ENCODE data around the gene ABHD6. TPM values are rescaled to one million over a fixed set of nuclear protein-coding genes. Genes with fewer than 3 reads are reported as not detected.

The ABHD6 gene
- polyA plus RNA-seq, 3 donors, result 7.3 to 11.6 (median 9.0) TPM

DNA sequence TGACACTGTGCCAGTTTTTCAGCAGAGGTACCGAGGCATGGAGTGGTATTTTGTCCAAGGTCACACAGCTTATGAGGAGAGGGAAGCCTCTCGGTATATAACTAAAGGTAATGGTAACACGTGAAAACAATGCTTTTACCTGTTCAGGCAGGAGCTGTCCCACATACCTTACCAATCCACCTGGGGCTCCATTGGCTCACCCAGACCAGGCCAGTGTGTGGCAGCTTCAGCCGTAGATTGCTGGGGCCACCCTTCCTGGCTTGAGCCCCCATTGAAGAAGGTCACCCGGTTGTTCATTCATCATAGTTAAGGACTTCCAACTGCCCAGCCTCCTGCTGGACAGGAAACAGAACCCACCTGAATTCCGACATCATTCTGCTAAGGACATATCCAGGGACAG lies 59.3 kb downstream of the ABHD6 start:
- H3K9ac ChIP-seq (ENCODE audit: insufficient read depth, low read length, poor library complexity, severe bottlenecking), result no peak overlapping the region
- no peak overlapping the region for H3K27ac ChIP-seq (ENCODE audit: low read depth in 1 of 2, low read length in 2 of 2)
- no peak for DNase-seq
- no peaks in the 10 kb centered on the region for H3K36me3 ChIP-seq (replicated peaks in 1 of 2; ENCODE audit: control insufficient read depth in 1 of 2, insufficient read depth in 2 of 2, low read length in 2 of 2)
- TF ChIP-seq, protein P1, sequence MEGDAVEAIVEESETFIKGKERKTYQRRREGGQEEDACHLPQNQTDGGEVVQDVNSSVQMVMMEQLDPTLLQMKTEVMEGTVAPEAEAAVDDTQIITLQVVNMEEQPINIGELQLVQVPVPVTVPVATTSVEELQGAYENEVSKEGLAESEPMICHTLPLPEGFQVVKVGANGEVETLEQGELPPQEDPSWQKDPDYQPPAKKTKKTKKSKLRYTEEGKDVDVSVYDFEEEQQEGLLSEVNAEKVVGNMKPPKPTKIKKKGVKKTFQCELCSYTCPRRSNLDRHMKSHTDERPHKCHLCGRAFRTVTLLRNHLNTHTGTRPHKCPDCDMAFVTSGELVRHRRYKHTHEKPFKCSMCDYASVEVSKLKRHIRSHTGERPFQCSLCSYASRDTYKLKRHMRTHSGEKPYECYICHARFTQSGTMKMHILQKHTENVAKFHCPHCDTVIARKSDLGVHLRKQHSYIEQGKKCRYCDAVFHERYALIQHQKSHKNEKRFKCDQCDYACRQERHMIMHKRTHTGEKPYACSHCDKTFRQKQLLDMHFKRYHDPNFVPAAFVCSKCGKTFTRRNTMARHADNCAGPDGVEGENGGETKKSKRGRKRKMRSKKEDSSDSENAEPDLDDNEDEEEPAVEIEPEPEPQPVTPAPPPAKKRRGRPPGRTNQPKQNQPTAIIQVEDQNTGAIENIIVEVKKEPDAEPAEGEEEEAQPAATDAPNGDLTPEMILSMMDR (IDR thresholded peaks at IDR 0.05), result no peak
- no peaks in the 10 kb centered on the region for H3K79me2 ChIP-seq (ENCODE audit: insufficient read depth, low read length)
- Mint-ChIP-seq H3K9me3 (peaks cover 3 to 18% (median 9%) of the 10 kb centered on the region in 7 donors), H3K4me3 (no peak overlapping the region), H3K4me1 (no peaks in the 10 kb centered on the region), H3K36me3 (peaks cover 3 to 8% of the 10 kb centered on the region in 2 donors), H3K27ac (peak overlapping the region in 1 of 7 donors; percentile 57), H3K27me3 (ENCODE audit: low read depth in 3 of 3) (peaks cover 10 to 16% (median 15%) of the 10 kb centered on the region in 3 donors)
- peaks cover 7 to 10% of the 10 kb centered on the region in 2 donors for H3K9me3 ChIP-seq (replicated peaks in 1 of 2; ENCODE audit: control insufficient read depth in 1 of 2, insufficient read depth in 1 of 2, low read length in 2 of 2)
- no peaks in the 10 kb centered on the region for H3K27me3 ChIP-seq (ENCODE audit: control insufficient read depth in 2 of 2, insufficient read depth in 2 of 2, low read length in 2 of 2)
- H3K4me1 ChIP-seq (ENCODE audit: control insufficient read depth in 1 of 2, insufficient read depth in 2 of 2, low read length in 2 of 2), result no peaks in the 10 kb centered on the region
- no peaks in the 10 kb centered on the region for H4K20me1 ChIP-seq (ENCODE audit: insufficient read depth, low read length)
- H3K4me3 ChIP-seq (replicated peaks in 1 of 3; ENCODE audit: low read depth in 2 of 3, low read length in 3 of 3), result no peak overlapping the region
- intact Hi-C loops (cut with micrococcal nuclease), result loop anchor here in 1 of 2 donors (2.0 kb wide), 1 partner anchor 106 kb away; no protein-coding TSS in a partner anchor
- H3K4me2 ChIP-seq (replicated peaks; ENCODE audit: extremely low read depth, low read length, poor library complexity, severe bottlenecking), result no peak overlapping the region
- WGBS (ENCODE audit: insufficient coverage), result 100% methylated on average over 3 of the region's 6 CpGs
- H2AFZ ChIP-seq (ENCODE audit: insufficient read depth, low read depth, low read length, poor library complexity, severe bottlenecking), result no peak overlapping the region

GRCh38 chr3:58298190-58298589 lies 60.6 kb downstream of the ABHD6 start:
- Histone ChIP-seq H4K20me1 (ENCODE audit: insufficient read depth, low read length) (no peaks in the 10 kb centered on the region), H3K4me1 (ENCODE audit: control insufficient read depth in 1 of 2, insufficient read depth in 2 of 2, low read length in 2 of 2) (no peaks in the 10 kb centered on the region), H3K4me3 (replicated peaks in 1 of 3; ENCODE audit: low read depth in 2 of 3, low read length in 3 of 3) (no peak overlapping the region), H2AFZ (ENCODE audit: insufficient read depth, low read depth, low read length, poor library complexity, severe bottlenecking) (no peak overlapping the region), H3K79me2 (ENCODE audit: insufficient read depth, low read length) (no peaks in the 10 kb centered on the region), H3K27ac (ENCODE audit: low read depth in 1 of 2, low read length in 2 of 2) (no peak overlapping the region), H3K36me3 (replicated peaks in 1 of 2; ENCODE audit: control insufficient read depth in 1 of 2, insufficient read depth in 2 of 2, low read length in 2 of 2) (no peaks in the 10 kb centered on the region), H3K9ac (ENCODE audit: insufficient read depth, low read length, poor library complexity, severe bottlenecking) (no peak overlapping the region), H3K27me3 (ENCODE audit: control insufficient read depth in 2 of 2, insufficient read depth in 2 of 2, low read length in 2 of 2) (no peaks in the 10 kb centered on the region), H3K4me2 (replicated peaks; ENCODE audit: extremely low read depth, low read length, poor library complexity, severe bottlenecking) (no peak overlapping the region), H3K9me3 (replicated peaks in 1 of 2; ENCODE audit: control insufficient read depth in 1 of 2, insufficient read depth in 1 of 2, low read length in 2 of 2) (peaks cover 8 to 11% of the 10 kb centered on the region in 2 donors)
- DNase-seq, result no peak
- 77% methylated on average over 3 of the region's 3 CpGs for WGBS (ENCODE audit: insufficient coverage)
- peaks cover 12 to 23% (median 20%) of the 10 kb centered on the region in 3 donors for H3K27me3 Mint-ChIP-seq (ENCODE audit: low read depth in 3 of 3)
- intact Hi-C loops (cut with micrococcal nuclease), result no loop called here
- H3K4me3 Mint-ChIP-seq, result peak overlapping the region in 1 of 2 donors; percentile 15
- TF ChIP-seq, protein P1 (IDR thresholded peaks at IDR 0.05), result no peak
- peaks cover 3 to 8% of the 10 kb centered on the region in 2 donors for H3K36me3 Mint-ChIP-seq
- no peaks in the 10 kb centered on the region for H3K4me1 Mint-ChIP-seq
- H3K27ac Mint-ChIP-seq, result peak overlapping the region in 1 of 7 donors; percentile 26
- peaks cover 5 to 20% (median 9%) of the 10 kb centered on the region in 7 donors for H3K9me3 Mint-ChIP-seq

Data from CD14-positive monocyte (primary cell).